ENCODE results near the gene SLC12A9.

GRCh38 chr7:100824499-100825214 is 27.9 kb upstream of the SLC12A9 start:
- TF ChIP-seq POLR2AphosphoS5 (IDR thresholded peaks at IDR 0.05) = no peak
- TF ChIP-seq CTCF (IDR thresholded peaks at IDR 0.05) = no peak
